AG04449 (cell line): ENCODE results near the gene CAP2.

Experiments used
- CTCF ChIA-PET: fragments of 350-600 bp; formaldehyde crosslinking; extraction: SDS; loops from one replicate; lab custom pipeline; 2021; ENCODE audit warnings: antibody characterized with exemption; lab: Yijun Ruan, JAX
- POLR2A ChIA-PET: fragments of 400-600, 350-600 bp; formaldehyde crosslinking; extraction: SDS; loops from one replicate; lab custom pipeline; 2020; ENCODE audit warnings: antibody characterized with exemption, inconsistent platforms; lab: Yijun Ruan, JAX
- DNase-seq: peaks from one replicate; pipeline ENCODE4 v3.0.0-alpha.2; 2010; ENCODE audit warnings: low read depth, low spot score
- H3K4me3 ChIP-seq: 2 replicates; pipeline ENCODE4 v1.5.1; 2011; ENCODE audit warnings: low read depth, mild to moderate bottlenecking, control low read depth, low read length
- TF ChIP-seq, protein P1 (sequence below): IDR thresholded peaks from one replicate; pipeline ENCODE4 v1.5.1; 2011; ENCODE audit warnings: mild to moderate bottlenecking, moderate library complexity, low read length, control low read depth, inconsistent platforms; ENCODE audit not compliant: insufficient read depth; ENCODE audit errors: missing control alignments

The CAP2 gene

GRCh38 chr6:17505767-17506280, 112.4 kb downstream of the CAP2 start:
- CTCF ChIA-PET, result interaction anchor here (0.7 to 2.3 kb wide), 20 partner anchors 8 to 330 kb away, joined by 3 to 25 read pairs (median 5); no protein-coding TSS in a partner anchor
- POLR2A ChIA-PET, result interaction anchor here (0.7 to 1.6 kb wide), 3 partner anchors 12 to 68 kb away, joined by 3 to 5 read pairs (median 3); no protein-coding TSS in a partner anchor
- H3K4me3 ChIP-seq, result no peak overlapping the region
- TF ChIP-seq, protein P1, sequence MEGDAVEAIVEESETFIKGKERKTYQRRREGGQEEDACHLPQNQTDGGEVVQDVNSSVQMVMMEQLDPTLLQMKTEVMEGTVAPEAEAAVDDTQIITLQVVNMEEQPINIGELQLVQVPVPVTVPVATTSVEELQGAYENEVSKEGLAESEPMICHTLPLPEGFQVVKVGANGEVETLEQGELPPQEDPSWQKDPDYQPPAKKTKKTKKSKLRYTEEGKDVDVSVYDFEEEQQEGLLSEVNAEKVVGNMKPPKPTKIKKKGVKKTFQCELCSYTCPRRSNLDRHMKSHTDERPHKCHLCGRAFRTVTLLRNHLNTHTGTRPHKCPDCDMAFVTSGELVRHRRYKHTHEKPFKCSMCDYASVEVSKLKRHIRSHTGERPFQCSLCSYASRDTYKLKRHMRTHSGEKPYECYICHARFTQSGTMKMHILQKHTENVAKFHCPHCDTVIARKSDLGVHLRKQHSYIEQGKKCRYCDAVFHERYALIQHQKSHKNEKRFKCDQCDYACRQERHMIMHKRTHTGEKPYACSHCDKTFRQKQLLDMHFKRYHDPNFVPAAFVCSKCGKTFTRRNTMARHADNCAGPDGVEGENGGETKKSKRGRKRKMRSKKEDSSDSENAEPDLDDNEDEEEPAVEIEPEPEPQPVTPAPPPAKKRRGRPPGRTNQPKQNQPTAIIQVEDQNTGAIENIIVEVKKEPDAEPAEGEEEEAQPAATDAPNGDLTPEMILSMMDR, result no peak
- DNase-seq, result no peak

- no peak overlapping the region for H3K4me3 ChIP-seq
- TF ChIP-seq, protein P1, result no peak
- POLR2A ChIA-PET, result no interaction called here
- DNase-seq, result no peak
- CTCF ChIA-PET, result interaction anchor here (1.5 kb wide), 1 partner anchor 27 kb away, joined by 3 read pairs; no protein-coding TSS in a partner anchor
These were observed 113.1 kb downstream of the CAP2 start for GRCh38 chr6:17506531-17506930.

- CTCF ChIA-PET, result no interaction called here
- TF ChIP-seq, protein P1, result no peak
- POLR2A ChIA-PET, result no interaction called here
These were observed 113.6 kb downstream of the CAP2 start for GRCh38 chr6:17506962-17507361.

GRCh38 chr6:17511084-17511483, 117.7 kb downstream of the CAP2 start:
- TF ChIP-seq, protein P1, result no peak
- ChIA-PET CTCF (interaction anchor here (0.9 to 1.3 kb wide), 2 partner anchors 29 to 355 kb away, joined by 3 read pairs; no protein-coding TSS in a partner anchor), POLR2A (no interaction called here)
- H3K4me3 ChIP-seq, result no peak overlapping the region
- DNase-seq, result no peak

More at GRCh38 chr6:17506962-17507361, 113.6 kb downstream of the CAP2 start:
- no peak for DNase-seq
- no peak overlapping the region for H3K4me3 ChIP-seq

GRCh38 chr6:17511580-17511979, 118.2 kb downstream of the CAP2 start:
- TF ChIP-seq, protein P1, result no peak
- ChIA-PET POLR2A (no interaction called here), CTCF (interaction anchor here (0.9 to 1.3 kb wide), 2 partner anchors 28 to 355 kb away, joined by 3 read pairs; no protein-coding TSS in a partner anchor)
- no peak overlapping the region for H3K4me3 ChIP-seq
- no peak for DNase-seq

DNA sequence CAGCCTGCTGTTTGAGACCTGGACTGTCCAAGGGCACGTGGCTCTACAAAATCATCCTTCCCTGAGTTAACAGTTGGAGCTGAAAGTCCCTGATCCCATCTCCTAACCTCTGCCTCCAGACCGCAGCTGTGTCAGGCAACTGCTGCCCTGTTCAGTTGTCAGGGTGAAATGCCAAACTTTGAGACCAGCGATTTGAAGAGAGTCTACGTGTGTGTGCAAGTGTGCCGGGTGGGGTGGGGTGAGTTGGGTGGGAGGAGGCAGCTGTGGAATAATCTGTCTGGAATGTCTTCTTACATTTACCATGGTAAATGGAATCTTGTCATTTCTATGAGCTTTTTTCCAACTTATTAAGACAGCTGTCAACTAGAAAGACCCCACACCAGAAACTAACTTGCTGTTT, 125.7 kb downstream of the CAP2 start:
- TF ChIP-seq, protein P1, result no peak
- POLR2A ChIA-PET, result no interaction called here
- no peak overlapping the region for H3K4me3 ChIP-seq
- DNase-seq, result no peak
- CTCF ChIA-PET, result interaction anchor here (1.5 kb wide), 1 partner anchor 14 kb away, joined by 9 read pairs; no protein-coding TSS in a partner anchor
